Neural cell (in vitro differentiated cells): ENCODE results near the gene IFNA8.

Experiments
- EZH2 ChIP-seq: fragments of 200-600, 300-800 bp; shearing (Covaris generic), sonication (generic); IDR thresholded peaks from 2 replicates; pipeline ENCODE4 v1.6.1; 2014; ENCODE audit warnings: antibody characterized with exemption, low read length, borderline replicate concordance, mild to moderate bottlenecking; ENCODE audit not compliant: insufficient read depth, poor library complexity, severe bottlenecking
- RAD21 ChIP-seq: fragments of 450-650 bp; conservative IDR thresholded peaks from 2 replicates; pipeline ENCODE4 v1.6.1; 2014; ENCODE audit warnings: antibody characterized with exemption, mild to moderate bottlenecking, moderate library complexity
- TF ChIP-seq, protein P1 (sequence below): fragments of 450-650 bp; IDR thresholded peaks from 2 replicates; pipeline ENCODE4 v1.5.1; 2014; ENCODE audit warnings: antibody characterized with exemption, mild to moderate bottlenecking, moderate library complexity; ENCODE audit not compliant: poor library complexity, severe bottlenecking

DNA sequence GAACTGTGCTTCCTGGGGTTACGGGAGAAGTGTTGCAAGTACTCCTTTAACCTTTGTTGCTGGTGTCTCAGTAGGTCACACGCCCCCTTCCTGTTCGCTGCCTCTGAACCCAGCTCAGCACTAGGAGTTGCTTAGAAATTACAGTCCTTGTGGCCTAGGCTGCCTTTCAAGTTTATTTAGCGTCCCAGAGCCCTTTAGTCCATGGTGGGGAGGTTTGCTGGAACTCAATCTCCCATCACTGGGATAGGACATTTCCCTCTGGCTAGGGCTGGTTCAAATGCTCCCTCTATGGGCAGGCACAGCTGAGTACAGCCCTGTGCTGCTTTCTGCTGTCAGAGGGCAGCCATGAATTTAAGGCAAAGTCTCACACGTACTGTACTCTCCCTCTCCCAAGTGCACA lies 4.7 kb downstream of the IFNA8 start:
- TF ChIP-seq, protein P1, sequence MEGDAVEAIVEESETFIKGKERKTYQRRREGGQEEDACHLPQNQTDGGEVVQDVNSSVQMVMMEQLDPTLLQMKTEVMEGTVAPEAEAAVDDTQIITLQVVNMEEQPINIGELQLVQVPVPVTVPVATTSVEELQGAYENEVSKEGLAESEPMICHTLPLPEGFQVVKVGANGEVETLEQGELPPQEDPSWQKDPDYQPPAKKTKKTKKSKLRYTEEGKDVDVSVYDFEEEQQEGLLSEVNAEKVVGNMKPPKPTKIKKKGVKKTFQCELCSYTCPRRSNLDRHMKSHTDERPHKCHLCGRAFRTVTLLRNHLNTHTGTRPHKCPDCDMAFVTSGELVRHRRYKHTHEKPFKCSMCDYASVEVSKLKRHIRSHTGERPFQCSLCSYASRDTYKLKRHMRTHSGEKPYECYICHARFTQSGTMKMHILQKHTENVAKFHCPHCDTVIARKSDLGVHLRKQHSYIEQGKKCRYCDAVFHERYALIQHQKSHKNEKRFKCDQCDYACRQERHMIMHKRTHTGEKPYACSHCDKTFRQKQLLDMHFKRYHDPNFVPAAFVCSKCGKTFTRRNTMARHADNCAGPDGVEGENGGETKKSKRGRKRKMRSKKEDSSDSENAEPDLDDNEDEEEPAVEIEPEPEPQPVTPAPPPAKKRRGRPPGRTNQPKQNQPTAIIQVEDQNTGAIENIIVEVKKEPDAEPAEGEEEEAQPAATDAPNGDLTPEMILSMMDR, result no peak
- TF ChIP-seq EZH2 (no peak), RAD21 (no peak)
